ENCODE results near the gene PIP5K1B. TPM values are rescaled to one million over a fixed set of nuclear protein-coding genes. Genes with fewer than 3 reads are reported as not detected.

Gene PIP5K1B
- total RNA-seq, 1 donor from 2014 or later: 2.1 TPM

DNA sequence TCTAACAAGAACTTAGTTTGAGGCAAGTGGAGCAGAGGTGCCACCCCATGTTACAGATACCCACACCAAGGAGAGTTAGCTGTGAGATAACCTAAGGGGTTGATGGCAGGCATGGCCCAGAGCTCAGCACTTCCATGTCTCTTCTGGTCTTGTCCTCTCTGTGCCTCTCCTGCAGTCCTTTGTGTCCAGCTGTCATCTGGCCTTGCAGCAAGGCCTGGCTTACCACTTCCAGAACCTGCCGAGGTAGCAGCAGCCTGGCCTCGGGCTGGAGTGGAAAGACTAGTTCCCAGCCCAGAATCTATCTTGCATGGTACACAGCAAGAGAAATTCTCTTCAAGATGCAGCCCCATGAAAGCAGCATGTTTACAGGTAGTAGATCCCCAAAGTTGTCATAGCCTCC is 41.5 kb downstream of the PIP5K1B start:
- Histone ChIP-seq H3K9ac (ENCODE audit: low read depth in 1 of 3, low read length in 3 of 3) (no peak overlapping the region), H3K4me3 (ENCODE audit: low read length in 3 of 3) (no peak overlapping the region), H3K9me3 (ENCODE audit: control insufficient read depth in 3 of 3, low read length in 3 of 3) (no peaks in the 10 kb centered on the region), H3K4me1 (ENCODE audit: control insufficient read depth in 3 of 3, insufficient read depth in 3 of 3, low read length in 3 of 3) (no peaks in the 10 kb centered on the region), H3K27me3 (ENCODE audit: control insufficient read depth in 3 of 3, insufficient read depth in 3 of 3, low read length in 3 of 3) (no peaks in the 10 kb centered on the region), H3K36me3 (ENCODE audit: control insufficient read depth in 3 of 3, insufficient read depth in 3 of 3, low read length in 3 of 3) (no peaks in the 10 kb centered on the region), H3K27ac (ENCODE audit: low read depth, low read length) (no peak overlapping the region)

DNA sequence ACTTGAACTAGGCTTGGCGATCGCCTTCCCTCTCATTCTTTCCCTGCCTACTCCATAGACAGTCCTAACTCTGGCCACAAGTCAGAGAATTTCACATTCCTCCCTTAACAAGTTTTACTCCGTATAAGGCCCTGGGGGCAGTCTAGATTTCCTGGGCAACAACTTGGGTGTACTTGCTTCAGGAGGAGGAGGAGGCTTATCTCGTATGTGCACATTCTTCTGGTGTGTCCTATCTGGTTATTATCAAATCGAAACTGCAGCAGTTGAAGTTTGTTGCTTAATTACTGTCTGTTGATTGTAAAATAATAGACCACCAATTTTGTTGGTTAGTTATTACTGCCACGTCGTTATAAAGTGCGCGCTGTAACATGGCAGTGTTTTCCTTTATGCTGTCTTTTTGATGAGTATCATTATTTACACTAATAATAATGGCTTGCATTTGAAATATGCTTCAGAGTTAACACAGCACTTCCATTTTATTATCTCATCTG is 42.0 kb downstream of the PIP5K1B start:
- no peak overlapping the region for H3K27ac ChIP-seq (ENCODE audit: low read depth, low read length)
- H3K27me3 ChIP-seq (ENCODE audit: control insufficient read depth in 3 of 3, insufficient read depth in 3 of 3, low read length in 3 of 3): no peaks in the 10 kb centered on the region

DNA sequence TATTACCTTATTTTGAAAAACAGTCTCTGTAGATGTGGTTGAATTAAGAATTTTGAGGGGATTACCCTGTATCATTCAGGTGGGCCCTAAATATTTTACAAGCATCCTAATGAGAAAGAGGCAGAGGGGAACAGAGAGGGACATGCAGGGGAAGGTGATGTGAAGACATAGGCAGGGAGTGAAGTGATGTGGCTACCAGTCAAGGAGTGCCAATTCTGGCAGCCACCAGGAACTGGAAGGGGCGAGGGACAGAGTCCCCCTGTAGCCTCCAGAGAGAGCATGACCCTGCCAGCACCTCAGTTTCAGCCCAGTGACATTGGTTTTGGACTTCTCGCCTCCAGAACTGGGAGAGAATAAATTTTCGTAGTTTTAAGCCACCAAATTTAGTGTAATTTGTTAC is 44.1 kb downstream of the PIP5K1B start:
- Histone ChIP-seq H3K4me1 (ENCODE audit: control insufficient read depth in 3 of 3, insufficient read depth in 3 of 3, low read length in 3 of 3) (no peaks in the 10 kb centered on the region), H3K9me3 (ENCODE audit: control insufficient read depth in 3 of 3, low read length in 3 of 3) (no peaks in the 10 kb centered on the region), H3K4me3 (ENCODE audit: low read length in 3 of 3) (no peak overlapping the region), H3K36me3 (ENCODE audit: control insufficient read depth in 3 of 3, insufficient read depth in 3 of 3, low read length in 3 of 3) (no peaks in the 10 kb centered on the region), H3K9ac (ENCODE audit: low read depth in 1 of 3, low read length in 3 of 3) (no peak overlapping the region), H3K27ac (ENCODE audit: low read depth, low read length) (no peak overlapping the region), H3K27me3 (ENCODE audit: control insufficient read depth in 3 of 3, insufficient read depth in 3 of 3, low read length in 3 of 3) (no peaks in the 10 kb centered on the region)

More for the DNA sequence above, 42.0 kb downstream of the PIP5K1B start:
- Histone ChIP-seq H3K4me1 (ENCODE audit: control insufficient read depth in 3 of 3, insufficient read depth in 3 of 3, low read length in 3 of 3) (no peaks in the 10 kb centered on the region), H3K4me3 (ENCODE audit: low read length in 3 of 3) (no peak overlapping the region), H3K36me3 (ENCODE audit: control insufficient read depth in 3 of 3, insufficient read depth in 3 of 3, low read length in 3 of 3) (no peaks in the 10 kb centered on the region), H3K9ac (ENCODE audit: low read depth in 1 of 3, low read length in 3 of 3) (no peak overlapping the region), H3K9me3 (ENCODE audit: control insufficient read depth in 3 of 3, low read length in 3 of 3) (no peaks in the 10 kb centered on the region)

DNA sequence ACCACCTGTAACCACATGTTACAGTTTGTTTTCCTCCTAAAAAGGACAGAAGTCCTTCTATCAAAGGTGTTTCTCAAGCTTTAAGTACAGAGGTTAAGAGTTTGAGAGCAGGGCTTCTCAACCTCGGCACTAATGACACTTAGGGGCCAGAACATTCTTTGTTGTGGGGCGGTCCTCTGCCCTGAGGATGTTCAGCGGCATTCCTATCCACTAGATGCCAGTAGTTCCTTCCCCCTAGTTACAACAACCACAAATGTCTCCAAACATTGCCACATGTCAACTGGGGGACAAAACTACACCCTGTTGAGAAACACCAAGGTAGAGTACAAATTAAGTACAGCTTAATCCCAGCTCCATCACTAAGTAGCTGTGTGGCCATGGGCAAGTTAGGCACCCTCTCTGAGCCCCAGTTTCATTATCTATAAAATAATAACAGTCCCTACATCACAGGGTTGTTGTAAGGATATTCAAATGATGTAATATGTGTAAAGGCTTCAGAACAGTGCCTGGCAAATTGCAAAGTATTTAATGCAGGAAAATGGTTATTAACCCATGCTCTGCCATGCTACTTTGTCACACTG is 44.6 kb downstream of the PIP5K1B start:
- no peaks in the 10 kb centered on the region for H3K27me3 ChIP-seq (ENCODE audit: control insufficient read depth in 3 of 3, insufficient read depth in 3 of 3, low read length in 3 of 3)
- no peak overlapping the region for H3K27ac ChIP-seq (ENCODE audit: low read depth, low read length)
- H3K36me3 ChIP-seq (ENCODE audit: control insufficient read depth in 3 of 3, insufficient read depth in 3 of 3, low read length in 3 of 3): no peaks in the 10 kb centered on the region
- H3K9me3 ChIP-seq (ENCODE audit: control insufficient read depth in 3 of 3, low read length in 3 of 3): no peaks in the 10 kb centered on the region
- no peak overlapping the region for H3K9ac ChIP-seq (ENCODE audit: low read depth in 1 of 3, low read length in 3 of 3)
- H3K4me3 ChIP-seq (ENCODE audit: low read length in 3 of 3): no peak overlapping the region
- no peaks in the 10 kb centered on the region for H3K4me1 ChIP-seq (ENCODE audit: control insufficient read depth in 3 of 3, insufficient read depth in 3 of 3, low read length in 3 of 3)

DNA sequence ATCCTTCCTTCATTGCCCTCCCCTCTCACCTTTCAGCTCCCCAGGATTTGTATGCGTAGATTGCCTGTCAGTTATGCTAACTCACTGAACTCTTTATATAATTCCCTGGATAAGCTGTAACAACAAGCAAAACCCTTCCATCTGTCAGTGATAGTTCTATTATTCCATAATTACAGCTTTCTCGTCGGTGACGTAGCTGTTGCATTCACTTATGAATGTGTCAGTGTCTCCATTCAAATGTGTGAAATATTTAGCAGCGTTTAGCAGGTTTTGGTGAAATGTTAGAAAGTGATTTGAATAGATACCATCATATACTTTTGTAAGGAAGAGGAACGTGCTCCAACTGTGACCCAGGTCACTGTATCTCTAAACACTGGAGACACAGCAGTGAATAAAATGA is 45.2 kb downstream of the PIP5K1B start:
- Histone ChIP-seq H3K4me1 (ENCODE audit: control insufficient read depth in 3 of 3, insufficient read depth in 3 of 3, low read length in 3 of 3) (no peaks in the 10 kb centered on the region), H3K9ac (ENCODE audit: low read depth in 1 of 3, low read length in 3 of 3) (no peak overlapping the region), H3K27ac (ENCODE audit: low read depth, low read length) (no peak overlapping the region), H3K36me3 (ENCODE audit: control insufficient read depth in 3 of 3, insufficient read depth in 3 of 3, low read length in 3 of 3) (no peaks in the 10 kb centered on the region), H3K4me3 (ENCODE audit: low read length in 3 of 3) (no peak overlapping the region), H3K9me3 (ENCODE audit: control insufficient read depth in 3 of 3, low read length in 3 of 3) (no peaks in the 10 kb centered on the region), H3K27me3 (ENCODE audit: control insufficient read depth in 3 of 3, insufficient read depth in 3 of 3, low read length in 3 of 3) (no peaks in the 10 kb centered on the region)

DNA sequence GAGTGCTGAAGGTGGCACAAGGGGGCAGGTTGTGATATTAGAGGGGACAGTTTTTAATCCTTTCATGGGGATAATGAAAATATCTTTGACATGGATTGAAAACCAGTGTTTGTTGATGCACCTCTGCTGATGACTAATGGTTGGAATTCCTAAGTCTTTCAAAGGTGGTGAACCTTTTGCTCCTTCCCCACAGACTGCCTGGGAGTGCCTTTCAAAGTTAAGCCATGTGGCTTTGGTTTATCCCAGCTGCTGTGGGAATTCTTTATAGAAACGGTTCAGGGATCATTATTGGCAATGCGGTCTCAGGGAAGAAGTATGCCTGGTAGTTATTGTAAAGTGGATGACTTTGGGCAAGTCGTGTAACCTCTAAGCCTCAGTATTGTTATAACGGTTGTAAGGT is 45.7 kb downstream of the PIP5K1B start:
- Histone ChIP-seq H3K27me3 (ENCODE audit: control insufficient read depth in 3 of 3, insufficient read depth in 3 of 3, low read length in 3 of 3) (no peaks in the 10 kb centered on the region), H3K4me1 (ENCODE audit: control insufficient read depth in 3 of 3, insufficient read depth in 3 of 3, low read length in 3 of 3) (no peaks in the 10 kb centered on the region), H3K9ac (ENCODE audit: low read depth in 1 of 3, low read length in 3 of 3) (no peak overlapping the region), H3K36me3 (ENCODE audit: control insufficient read depth in 3 of 3, insufficient read depth in 3 of 3, low read length in 3 of 3) (no peaks in the 10 kb centered on the region), H3K9me3 (ENCODE audit: control insufficient read depth in 3 of 3, low read length in 3 of 3) (no peaks in the 10 kb centered on the region), H3K27ac (ENCODE audit: low read depth, low read length) (no peak overlapping the region), H3K4me3 (ENCODE audit: low read length in 3 of 3) (no peak overlapping the region)

DNA sequence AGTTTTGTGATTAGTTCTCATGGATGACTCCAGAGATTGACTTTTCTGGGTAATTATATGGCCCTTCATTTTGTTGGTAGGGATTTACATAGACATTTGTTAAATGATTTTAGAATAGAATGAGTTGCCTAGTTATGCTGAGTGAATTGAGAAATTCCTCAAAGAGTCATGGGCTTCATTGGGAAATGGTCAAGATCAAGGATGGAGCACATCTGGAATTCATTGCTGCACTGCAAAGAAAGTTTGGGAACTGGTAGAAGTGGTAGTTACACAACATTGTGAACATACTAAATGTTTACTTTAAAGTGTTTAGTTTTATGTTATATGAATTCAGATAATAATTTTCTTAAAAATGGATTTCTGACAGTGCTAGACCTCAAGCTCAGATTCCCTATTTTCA is 46.5 kb downstream of the PIP5K1B start:
- Histone ChIP-seq H3K4me1 (ENCODE audit: control insufficient read depth in 3 of 3, insufficient read depth in 3 of 3, low read length in 3 of 3) (no peaks in the 10 kb centered on the region), H3K9ac (ENCODE audit: low read depth in 1 of 3, low read length in 3 of 3) (no peak overlapping the region), H3K4me3 (ENCODE audit: low read length in 3 of 3) (no peak overlapping the region), H3K36me3 (ENCODE audit: control insufficient read depth in 3 of 3, insufficient read depth in 3 of 3, low read length in 3 of 3) (no peaks in the 10 kb centered on the region), H3K9me3 (ENCODE audit: control insufficient read depth in 3 of 3, low read length in 3 of 3) (no peaks in the 10 kb centered on the region), H3K27ac (ENCODE audit: low read depth, low read length) (no peak overlapping the region), H3K27me3 (ENCODE audit: control insufficient read depth in 3 of 3, insufficient read depth in 3 of 3, low read length in 3 of 3) (no peaks in the 10 kb centered on the region)

DNA sequence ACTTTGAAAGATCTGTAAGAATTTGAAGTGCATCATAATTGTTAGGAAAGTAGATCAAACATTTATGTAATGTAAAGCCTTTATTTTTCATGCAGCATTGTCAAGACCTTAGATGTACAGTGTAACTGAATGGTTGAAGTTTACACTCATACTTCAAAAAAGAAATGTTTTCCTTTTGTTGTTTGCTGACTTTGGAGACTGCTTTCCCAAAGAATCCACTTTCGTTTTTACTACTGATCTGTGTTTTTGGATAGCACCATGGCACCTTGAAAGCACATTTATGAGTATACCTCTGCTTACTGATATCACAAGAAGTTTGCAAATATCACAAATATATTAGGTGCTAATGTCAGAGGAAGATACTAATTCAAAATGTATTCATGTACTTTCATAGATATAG is 50.0 kb downstream of the PIP5K1B start:
- Histone ChIP-seq H3K36me3 (ENCODE audit: control insufficient read depth in 3 of 3, insufficient read depth in 3 of 3, low read length in 3 of 3) (no peaks in the 10 kb centered on the region), H3K9ac (ENCODE audit: low read depth in 1 of 3, low read length in 3 of 3) (no peak overlapping the region), H3K27ac (ENCODE audit: low read depth, low read length) (no peak overlapping the region), H3K4me1 (ENCODE audit: control insufficient read depth in 3 of 3, insufficient read depth in 3 of 3, low read length in 3 of 3) (no peaks in the 10 kb centered on the region), H3K27me3 (ENCODE audit: control insufficient read depth in 3 of 3, insufficient read depth in 3 of 3, low read length in 3 of 3) (no peaks in the 10 kb centered on the region), H3K9me3 (ENCODE audit: control insufficient read depth in 3 of 3, low read length in 3 of 3) (no peaks in the 10 kb centered on the region), H3K4me3 (ENCODE audit: low read length in 3 of 3) (no peak overlapping the region)

DNA sequence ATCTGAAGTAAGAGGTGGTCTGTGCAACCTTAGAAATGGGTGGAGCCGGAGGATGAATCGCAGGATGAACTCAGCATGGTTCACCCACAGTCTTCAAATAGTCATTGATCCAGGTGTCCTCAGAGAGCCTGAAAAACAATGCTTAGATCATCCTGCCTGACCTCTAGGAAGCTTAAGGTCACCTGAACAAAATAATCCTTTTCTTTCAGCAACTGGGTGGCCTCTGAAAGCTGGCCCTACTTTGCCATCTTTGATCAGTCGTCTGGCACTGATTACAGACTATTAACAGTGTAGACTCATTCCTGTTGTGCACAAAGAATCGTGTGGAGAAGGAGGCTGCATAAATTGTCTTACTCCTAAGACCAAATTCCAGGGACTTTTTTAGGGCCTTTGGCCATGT is 50.7 kb downstream of the PIP5K1B start:
- Histone ChIP-seq H3K27me3 (ENCODE audit: control insufficient read depth in 3 of 3, insufficient read depth in 3 of 3, low read length in 3 of 3) (no peaks in the 10 kb centered on the region), H3K4me1 (ENCODE audit: control insufficient read depth in 3 of 3, insufficient read depth in 3 of 3, low read length in 3 of 3) (no peaks in the 10 kb centered on the region), H3K36me3 (ENCODE audit: control insufficient read depth in 3 of 3, insufficient read depth in 3 of 3, low read length in 3 of 3) (no peaks in the 10 kb centered on the region), H3K9ac (ENCODE audit: low read depth in 1 of 3, low read length in 3 of 3) (no peak overlapping the region), H3K4me3 (ENCODE audit: low read length in 3 of 3) (no peak overlapping the region), H3K27ac (ENCODE audit: low read depth, low read length) (no peak overlapping the region), H3K9me3 (ENCODE audit: control insufficient read depth in 3 of 3, low read length in 3 of 3) (no peaks in the 10 kb centered on the region)

DNA sequence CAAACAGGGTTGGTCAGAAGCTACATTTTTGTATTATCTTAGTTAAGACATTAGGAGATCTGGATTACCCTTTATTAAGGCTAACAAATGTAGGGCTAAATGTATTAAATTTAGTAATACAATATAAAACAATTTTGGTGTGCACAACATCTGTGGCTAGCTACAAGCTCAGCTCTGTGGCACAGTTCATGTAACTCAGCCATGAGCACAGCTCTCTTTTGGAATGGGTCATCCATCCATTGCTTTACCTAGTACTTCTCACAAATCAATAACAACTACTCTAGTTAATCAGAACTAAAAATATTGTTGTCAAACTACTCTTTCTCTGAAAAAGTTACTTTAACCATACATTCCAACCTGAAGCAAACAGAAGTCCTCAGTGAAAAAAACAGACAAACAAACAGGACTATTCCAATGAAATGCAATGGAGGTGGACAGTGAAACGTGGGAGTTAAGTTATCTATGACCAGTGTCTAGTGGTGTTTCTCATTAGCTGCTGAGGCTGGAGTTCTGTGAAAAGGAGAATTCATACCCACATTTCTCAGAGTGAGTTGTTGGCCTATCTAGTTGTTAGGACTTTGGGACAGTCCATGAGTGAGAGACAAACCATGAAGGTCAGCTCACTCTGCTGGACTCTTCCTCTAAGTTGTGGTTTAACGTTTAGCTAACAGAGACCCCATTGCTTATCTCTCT is 55.1 kb downstream of the PIP5K1B start:
- no peak overlapping the region for H3K27ac ChIP-seq (ENCODE audit: low read depth, low read length)
- no peaks in the 10 kb centered on the region for H3K27me3 ChIP-seq (ENCODE audit: control insufficient read depth in 3 of 3, insufficient read depth in 3 of 3, low read length in 3 of 3)
- H3K4me1 ChIP-seq (ENCODE audit: control insufficient read depth in 3 of 3, insufficient read depth in 3 of 3, low read length in 3 of 3): no peaks in the 10 kb centered on the region
- no peak overlapping the region for H3K4me3 ChIP-seq (ENCODE audit: low read length in 3 of 3)
- H3K9ac ChIP-seq (ENCODE audit: low read depth in 1 of 3, low read length in 3 of 3): no peak overlapping the region
- H3K36me3 ChIP-seq (ENCODE audit: control insufficient read depth in 3 of 3, insufficient read depth in 3 of 3, low read length in 3 of 3): no peaks in the 10 kb centered on the region
- H3K9me3 ChIP-seq (ENCODE audit: control insufficient read depth in 3 of 3, low read length in 3 of 3): no peaks in the 10 kb centered on the region

All from skeletal muscle tissue (tissue), 4 donors.